ENCODE measurements around the gene ANKRD33B. TPM values are rescaled to one million over a fixed set of nuclear protein-coding genes. Genes with fewer than 3 reads are reported as not detected.

The ANKRD33B gene
- total RNA-seq, 1 donor from 2014 or later, result 0.83 TPM

DNA sequence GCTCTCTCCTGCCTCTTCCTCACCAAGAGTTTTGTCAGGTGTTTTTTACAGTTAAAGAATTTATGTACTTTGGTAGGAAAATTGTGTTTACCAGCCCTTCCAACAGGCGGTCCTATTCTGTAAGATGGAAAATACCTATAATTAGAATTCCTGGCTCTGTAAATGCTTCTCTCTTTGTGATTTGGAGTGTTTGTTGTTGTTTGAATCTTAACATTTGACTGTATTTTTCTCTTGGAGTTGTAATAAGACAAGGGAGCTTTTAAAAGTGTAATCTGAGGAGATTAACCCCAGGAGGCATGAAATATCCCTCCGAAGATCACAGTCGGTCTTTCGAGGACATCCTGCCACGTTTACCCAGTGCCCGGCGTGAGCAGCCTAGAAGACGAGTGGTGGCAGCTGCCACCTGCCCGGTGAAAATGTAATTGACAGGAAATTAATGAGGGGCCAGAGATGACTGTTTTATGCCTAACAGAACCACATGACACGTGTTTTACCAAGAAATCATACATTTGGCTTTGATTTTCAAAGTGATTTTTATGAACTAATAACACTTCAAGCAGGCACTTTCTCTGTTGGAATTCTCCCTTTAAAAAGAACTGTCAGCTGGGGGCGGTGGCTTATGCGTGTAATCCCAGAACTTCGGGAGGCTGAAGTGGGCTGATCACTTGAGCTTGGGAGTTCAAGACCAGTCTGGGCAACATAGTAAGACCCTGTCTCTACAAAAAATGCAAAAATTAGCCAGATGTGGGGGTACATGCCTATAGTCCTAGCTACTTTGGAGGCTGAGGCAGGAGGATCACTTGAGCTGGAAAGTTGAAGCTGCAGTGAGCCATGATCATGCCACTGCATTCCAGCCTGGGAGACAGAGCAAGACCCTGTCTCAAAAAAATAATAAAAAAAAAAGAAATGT, 20.0 kb downstream of the ANKRD33B start:
- DNase-seq (ENCODE audit: extremely low spot score, unreplicated experiment), result peak; percentile 53
- Mint-ChIP-seq H3K36me3 (ENCODE audit: unreplicated experiment) (no peaks in the 10 kb centered on the region), H3K4me1 (ENCODE audit: unreplicated experiment) (peaks cover 10% of the 10 kb centered on the region), H3K27ac (ENCODE audit: unreplicated experiment) (peak overlapping the region; percentile 6), H3K27me3 (ENCODE audit: unreplicated experiment) (no peaks in the 10 kb centered on the region), H3K4me3 (ENCODE audit: unreplicated experiment) (no peak overlapping the region), H3K9me3 (ENCODE audit: unreplicated experiment) (no peaks in the 10 kb centered on the region)
- TF ChIP-seq, protein P1, sequence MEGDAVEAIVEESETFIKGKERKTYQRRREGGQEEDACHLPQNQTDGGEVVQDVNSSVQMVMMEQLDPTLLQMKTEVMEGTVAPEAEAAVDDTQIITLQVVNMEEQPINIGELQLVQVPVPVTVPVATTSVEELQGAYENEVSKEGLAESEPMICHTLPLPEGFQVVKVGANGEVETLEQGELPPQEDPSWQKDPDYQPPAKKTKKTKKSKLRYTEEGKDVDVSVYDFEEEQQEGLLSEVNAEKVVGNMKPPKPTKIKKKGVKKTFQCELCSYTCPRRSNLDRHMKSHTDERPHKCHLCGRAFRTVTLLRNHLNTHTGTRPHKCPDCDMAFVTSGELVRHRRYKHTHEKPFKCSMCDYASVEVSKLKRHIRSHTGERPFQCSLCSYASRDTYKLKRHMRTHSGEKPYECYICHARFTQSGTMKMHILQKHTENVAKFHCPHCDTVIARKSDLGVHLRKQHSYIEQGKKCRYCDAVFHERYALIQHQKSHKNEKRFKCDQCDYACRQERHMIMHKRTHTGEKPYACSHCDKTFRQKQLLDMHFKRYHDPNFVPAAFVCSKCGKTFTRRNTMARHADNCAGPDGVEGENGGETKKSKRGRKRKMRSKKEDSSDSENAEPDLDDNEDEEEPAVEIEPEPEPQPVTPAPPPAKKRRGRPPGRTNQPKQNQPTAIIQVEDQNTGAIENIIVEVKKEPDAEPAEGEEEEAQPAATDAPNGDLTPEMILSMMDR (IDR thresholded peaks at IDR 0.05), result no peak

DNA sequence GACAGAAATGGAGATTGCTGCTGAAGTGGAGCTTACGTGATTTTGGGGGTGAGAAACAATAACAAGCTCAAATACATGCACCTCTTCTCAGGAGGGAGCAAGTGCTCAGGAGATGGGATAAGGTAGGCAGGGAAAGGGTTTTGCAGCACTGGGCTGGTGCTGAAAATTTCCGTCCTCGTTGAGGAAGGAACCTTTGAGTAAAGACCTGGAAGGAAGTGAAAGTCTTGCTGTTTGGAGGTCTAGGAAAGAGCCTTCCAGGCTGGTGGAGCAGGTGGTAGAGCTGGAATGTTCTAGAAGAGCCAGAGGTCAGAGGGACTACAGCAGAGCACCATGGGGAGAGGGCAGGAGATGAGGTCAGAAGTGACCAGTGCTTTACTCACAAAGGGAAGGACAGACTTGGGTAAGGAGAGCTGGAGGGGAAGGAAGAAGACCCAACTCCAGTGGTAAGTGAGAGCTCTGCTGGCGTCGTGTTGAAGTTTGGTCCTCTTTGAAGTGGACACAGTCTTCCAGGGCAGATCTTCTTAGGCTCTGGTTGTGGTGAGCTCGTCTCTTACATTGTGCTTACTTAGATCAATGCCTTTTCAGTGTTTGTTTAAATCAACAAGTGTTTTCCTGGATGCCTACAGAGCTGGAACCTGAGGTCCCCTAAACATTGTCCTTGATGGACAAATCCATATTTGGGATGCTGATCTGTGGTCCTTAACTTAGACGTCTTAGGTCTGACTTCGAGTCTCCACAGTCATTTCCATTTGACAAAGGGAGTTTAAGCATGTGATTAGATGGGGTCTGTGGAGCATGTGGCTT, 21.0 kb downstream of the ANKRD33B start:
- no peaks in the 10 kb centered on the region for H3K36me3 Mint-ChIP-seq (ENCODE audit: unreplicated experiment)
- TF ChIP-seq, protein P1 (IDR thresholded peaks at IDR 0.05), result no peak
- DNase-seq (ENCODE audit: extremely low spot score, unreplicated experiment), result peak; percentile 19
- H3K4me1 Mint-ChIP-seq (ENCODE audit: unreplicated experiment), result peaks cover 10% of the 10 kb centered on the region
- H3K4me3 Mint-ChIP-seq (ENCODE audit: unreplicated experiment), result no peak overlapping the region
- no peak overlapping the region for H3K27ac Mint-ChIP-seq (ENCODE audit: unreplicated experiment)
- H3K27me3 Mint-ChIP-seq (ENCODE audit: unreplicated experiment), result no peaks in the 10 kb centered on the region
- H3K9me3 Mint-ChIP-seq (ENCODE audit: unreplicated experiment), result no peaks in the 10 kb centered on the region

DNA sequence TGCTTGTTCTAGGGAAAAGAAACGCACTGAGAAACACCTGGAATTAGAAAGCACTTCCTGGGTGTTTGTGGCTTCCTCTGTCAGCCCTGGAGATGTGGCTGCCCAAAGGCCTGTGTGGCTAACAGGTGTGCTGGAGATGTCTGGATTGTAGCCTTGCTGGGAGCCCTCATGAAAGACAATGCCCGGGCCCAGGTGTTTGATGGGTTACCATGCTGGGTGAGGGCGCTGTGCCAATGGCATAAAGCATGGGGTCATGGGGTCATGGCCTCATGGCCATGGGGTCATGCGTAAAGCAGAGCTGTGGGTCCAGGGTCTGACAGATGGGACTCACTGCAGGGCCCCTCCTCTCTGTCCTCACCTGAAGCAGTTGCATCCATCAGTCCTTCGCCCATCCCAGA, 21.6 kb downstream of the ANKRD33B start:
- Mint-ChIP-seq H3K9me3 (ENCODE audit: unreplicated experiment) (no peaks in the 10 kb centered on the region), H3K4me3 (ENCODE audit: unreplicated experiment) (no peak overlapping the region), H3K27ac (ENCODE audit: unreplicated experiment) (no peak overlapping the region), H3K36me3 (ENCODE audit: unreplicated experiment) (no peaks in the 10 kb centered on the region), H3K27me3 (ENCODE audit: unreplicated experiment) (no peaks in the 10 kb centered on the region), H3K4me1 (ENCODE audit: unreplicated experiment) (peaks cover 11% of the 10 kb centered on the region)
- DNase-seq (ENCODE audit: extremely low spot score, unreplicated experiment), result peak; percentile 83
- TF ChIP-seq, protein P1 (IDR thresholded peaks at IDR 0.05), result no peak

DNA sequence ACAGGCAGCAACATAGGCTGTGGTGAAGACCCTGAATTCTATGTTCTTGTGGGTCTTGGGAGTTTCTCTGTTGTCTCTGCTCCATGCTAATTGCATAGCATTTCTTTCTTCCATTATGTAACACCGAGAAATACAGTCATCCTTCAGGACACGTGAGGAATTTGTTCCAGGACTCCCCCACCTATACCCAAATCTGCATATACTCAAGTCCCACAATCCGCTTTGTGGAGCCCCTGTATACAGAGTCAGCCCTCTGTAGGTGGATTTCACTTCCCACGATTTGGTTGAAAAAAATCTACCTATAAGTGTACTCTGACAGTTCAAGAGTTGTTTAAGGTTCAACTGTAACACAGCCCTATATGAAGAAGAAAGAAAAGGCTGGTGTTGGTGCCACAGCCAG, 22.1 kb downstream of the ANKRD33B start:
- no peak overlapping the region for H3K27ac Mint-ChIP-seq (ENCODE audit: unreplicated experiment)
- no peaks in the 10 kb centered on the region for H3K27me3 Mint-ChIP-seq (ENCODE audit: unreplicated experiment)
- H3K9me3 Mint-ChIP-seq (ENCODE audit: unreplicated experiment), result no peaks in the 10 kb centered on the region
- no peak overlapping the region for H3K4me3 Mint-ChIP-seq (ENCODE audit: unreplicated experiment)
- DNase-seq (ENCODE audit: extremely low spot score, unreplicated experiment), result no peak
- H3K4me1 Mint-ChIP-seq (ENCODE audit: unreplicated experiment), result peaks cover 15% of the 10 kb centered on the region
- H3K36me3 Mint-ChIP-seq (ENCODE audit: unreplicated experiment), result no peaks in the 10 kb centered on the region
- TF ChIP-seq, protein P1 (IDR thresholded peaks at IDR 0.05), result no peak

DNA sequence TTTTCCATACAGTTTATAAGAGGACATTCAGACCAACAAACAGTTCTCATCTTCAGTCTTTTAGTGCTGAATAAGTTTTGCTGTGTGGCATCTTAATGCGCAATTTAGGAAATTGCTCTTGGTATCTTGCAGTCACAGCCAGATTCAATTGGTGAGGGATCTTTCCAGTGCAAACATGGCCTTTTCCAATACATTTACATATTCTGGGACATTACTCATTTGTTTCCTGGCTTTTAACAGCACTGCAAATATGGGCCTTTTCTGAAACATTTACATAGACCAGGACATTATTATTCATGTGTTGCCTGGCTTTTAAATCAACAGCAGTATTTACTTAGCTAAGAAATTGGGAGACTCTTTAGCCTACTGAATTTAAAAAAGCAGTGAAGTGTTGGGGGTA, 22.7 kb downstream of the ANKRD33B start:
- peaks cover 18% of the 10 kb centered on the region for H3K4me1 Mint-ChIP-seq (ENCODE audit: unreplicated experiment)
- no peaks in the 10 kb centered on the region for H3K27me3 Mint-ChIP-seq (ENCODE audit: unreplicated experiment)
- no peaks in the 10 kb centered on the region for H3K36me3 Mint-ChIP-seq (ENCODE audit: unreplicated experiment)

More for the DNA sequence above, 22.7 kb downstream of the ANKRD33B start:
- no peak overlapping the region for H3K27ac Mint-ChIP-seq (ENCODE audit: unreplicated experiment)
- TF ChIP-seq, protein P1 (IDR thresholded peaks at IDR 0.05), result no peak
- no peak overlapping the region for H3K4me3 Mint-ChIP-seq (ENCODE audit: unreplicated experiment)
- DNase-seq (ENCODE audit: extremely low spot score, unreplicated experiment), result peak; percentile 2
- H3K9me3 Mint-ChIP-seq (ENCODE audit: unreplicated experiment), result no peaks in the 10 kb centered on the region

Measured in osteocyte (in vitro differentiated cells).